SK-MEL-5 (cell line): ENCODE data around the gene TMEM140. TPM values are rescaled to one million over a fixed set of nuclear protein-coding genes. Genes with fewer than 3 reads are reported as not detected.

Experiments used
- DNase-seq: peaks from one replicate; pipeline ENCODE4 v3.0.0-alpha.2; 2016; ENCODE audit warnings: low read depth, low spot score
- in situ Hi-C: cut with HindIII; loops from 2 replicates; pipeline ENCODE4 v1.10.0; 2016; ENCODE audit warnings: low sequenced_read_pairs, high pct_unique_total_duplicates, low pct_unique_long_range_greater_than_20kb
- total RNA-seq: library from RNA; depleted of rRNA; stranded (reverse); fragments of >200 nt; shearing (Covaris generic); gene quantifications from 2 replicates; pipeline ENCODE4 v1.2.3, GENCODE V29; 2014

Gene TMEM140
- total RNA-seq, 1 experiment from 2014 or later: 21.2 TPM

DNA sequence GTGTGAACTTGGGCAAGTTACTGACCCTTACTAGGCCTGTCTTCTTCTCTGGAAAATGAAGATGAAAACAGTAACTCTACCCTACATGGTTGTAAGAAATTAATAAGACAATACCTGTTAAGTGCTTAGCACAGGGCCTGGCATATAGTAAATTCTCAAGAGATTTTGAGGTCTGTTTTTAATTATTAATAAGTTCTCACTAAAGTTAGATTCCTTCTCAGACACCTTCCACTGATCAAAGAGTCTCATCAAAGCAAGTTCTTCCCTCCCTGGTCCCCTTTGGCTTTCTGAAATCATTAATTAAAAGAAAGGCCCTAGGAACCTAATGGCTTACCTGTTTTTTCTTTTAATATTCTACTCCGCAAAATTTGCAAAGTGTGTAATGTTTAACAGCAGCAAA is 4.6 kb downstream of the TMEM140 start:
- in situ Hi-C loops: no loop called here
- no peak for DNase-seq

DNA sequence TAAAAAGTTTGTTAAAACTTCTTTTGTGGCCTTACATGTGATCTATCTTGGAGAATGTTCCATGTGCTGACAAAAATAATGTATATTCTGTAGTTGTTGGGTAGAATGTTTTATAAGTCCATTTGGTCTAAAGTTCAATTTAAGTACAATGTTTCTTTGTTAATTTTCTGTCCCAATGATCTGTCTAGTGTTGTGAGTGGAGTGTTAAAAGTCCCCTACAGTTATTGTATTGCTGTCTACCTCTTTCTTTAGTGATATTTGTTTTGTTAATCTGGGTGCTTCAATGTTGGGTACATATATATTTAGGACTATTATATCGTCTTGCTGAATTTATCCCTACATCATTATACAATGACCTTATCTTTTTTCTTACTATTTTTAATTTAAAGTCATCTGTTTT is 6.9 kb downstream of the TMEM140 start:
- no peak for DNase-seq
- in situ Hi-C loops: no loop called here

DNA sequence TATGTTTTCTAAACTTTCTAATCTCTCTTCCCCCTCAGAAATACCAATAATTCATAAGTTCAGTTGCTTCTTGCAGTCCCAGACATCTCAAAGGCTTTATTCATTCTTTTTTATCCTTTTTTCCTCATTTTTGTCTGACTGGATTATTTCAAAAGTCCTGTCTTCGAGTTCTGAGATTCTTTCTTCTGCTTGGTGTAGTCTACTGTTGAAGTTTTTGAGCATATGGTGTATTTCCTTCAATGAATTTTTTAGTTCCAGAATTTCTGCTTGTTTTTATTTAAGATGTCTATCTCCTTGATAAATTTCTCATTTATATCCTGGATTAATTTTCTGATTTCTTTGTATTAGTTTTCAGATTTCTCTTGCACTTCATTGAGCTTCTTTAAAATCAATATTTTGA is 8.4 kb downstream of the TMEM140 start:
- DNase-seq: no peak
- in situ Hi-C loops: no loop called here

DNA sequence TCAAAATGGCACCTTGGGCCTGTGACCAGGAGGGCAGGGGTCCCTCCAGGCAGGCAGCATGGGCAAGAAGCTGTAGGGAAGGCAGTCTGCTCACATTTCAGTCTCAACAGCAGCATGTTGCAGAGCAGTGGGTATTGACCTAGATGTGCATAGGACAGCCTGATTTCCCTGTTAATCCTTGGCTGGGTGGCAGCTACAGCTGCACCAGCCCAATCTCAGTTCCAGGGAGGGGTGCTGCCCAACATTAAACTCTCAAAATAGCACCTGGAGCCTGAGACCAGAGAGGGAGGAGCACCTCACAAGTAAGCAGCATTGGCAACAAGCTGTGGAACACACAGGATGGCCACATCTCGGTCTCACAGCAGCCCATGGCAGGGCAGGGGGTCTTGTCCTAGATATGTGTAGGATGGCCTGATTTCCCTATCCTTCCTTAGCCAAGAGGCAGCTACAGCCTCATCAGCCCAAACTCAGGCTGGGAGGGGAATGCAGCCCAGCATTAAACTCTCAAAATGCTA is 10.3 kb downstream of the TMEM140 start:
- in situ Hi-C loops: no loop called here
- DNase-seq: no peak

DNA sequence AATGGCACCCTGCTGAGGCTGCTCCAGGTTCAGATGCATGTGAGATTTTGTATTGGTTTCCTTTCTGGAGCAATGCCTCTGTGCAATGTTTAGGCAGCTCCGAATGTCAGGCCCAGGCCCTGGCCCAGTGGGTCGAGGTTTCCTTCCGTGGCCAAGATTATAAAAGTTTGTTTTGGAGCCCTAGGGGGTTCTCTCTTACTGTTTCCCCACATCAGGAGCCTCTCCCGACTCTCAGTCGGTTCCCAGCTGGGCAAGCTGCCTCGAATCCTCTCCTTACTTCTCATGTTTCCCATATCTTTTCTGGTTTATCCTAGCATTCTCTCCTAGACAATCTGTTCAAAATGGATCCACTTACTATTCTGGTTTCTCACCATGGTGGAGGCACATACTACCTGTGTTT is 11.0 kb downstream of the TMEM140 start:
- in situ Hi-C loops: no loop called here
- no peak for DNase-seq

DNA sequence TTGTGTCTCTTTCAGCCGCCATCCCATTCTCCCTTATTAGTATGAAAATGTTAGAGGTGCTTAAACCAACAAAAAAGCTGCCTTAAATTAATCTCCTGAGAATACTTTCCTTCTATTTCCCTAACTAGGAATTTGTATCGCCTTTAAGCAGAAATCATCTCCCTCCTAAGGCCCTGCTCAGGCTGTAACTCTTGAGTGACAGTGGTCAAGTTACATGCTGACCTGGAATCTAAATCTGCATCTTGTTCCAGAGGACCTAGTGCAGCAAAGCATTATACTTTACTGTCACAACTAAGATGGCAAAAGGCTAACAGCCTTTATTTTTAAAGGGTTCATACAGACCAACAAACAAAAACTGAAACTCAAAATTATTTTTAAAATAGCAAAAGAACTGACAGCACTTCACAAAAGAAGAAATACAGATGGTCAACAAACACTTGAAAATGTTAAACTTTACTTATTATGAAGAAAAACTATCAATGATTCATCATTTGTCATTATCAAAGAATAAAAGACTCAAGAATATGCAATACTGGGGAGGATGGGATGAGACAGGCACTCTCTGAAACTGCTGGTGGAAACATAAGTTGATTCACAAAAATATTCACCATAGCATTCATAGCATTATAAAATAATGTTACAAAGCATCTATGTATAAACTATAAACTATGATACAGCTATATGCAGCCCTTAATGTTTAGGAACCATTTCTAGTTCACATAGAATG is 11.7 kb downstream of the TMEM140 start:
- in situ Hi-C loops: no loop called here
- DNase-seq: no peak

DNA sequence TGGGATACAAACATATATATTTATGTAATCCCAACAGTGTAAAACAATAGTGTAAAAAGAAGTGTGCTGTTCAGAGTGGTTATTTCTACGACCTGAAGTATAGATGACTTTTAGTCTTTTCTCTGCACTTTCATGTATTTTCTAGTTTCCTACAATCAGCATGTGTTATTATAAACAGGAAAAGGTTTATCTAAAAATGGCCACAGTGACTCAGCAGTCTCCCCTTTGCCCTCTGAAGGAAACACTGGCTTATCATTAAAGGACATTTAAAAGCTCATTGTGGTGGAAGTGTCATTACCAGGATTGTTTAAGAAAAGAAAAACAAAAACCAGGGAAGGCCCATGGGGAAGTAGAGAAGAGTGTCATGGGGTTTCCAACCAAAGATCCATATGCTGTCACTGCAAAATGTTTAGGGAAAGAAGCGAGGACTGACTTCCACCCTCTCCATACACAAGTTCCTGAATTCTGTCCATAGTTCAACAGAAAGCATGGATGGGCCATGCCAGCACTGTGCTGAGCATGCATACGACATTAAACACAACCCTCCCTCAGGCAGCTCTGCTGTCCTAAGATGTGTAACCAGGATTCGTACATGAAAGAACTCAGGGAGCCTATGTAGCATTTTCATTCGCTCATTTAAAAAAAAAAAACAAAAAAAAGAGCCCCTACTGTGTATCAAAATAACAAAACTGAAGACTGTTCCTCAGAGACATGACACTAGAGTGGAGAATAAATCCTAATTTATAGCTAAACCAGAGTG is 12.4 kb downstream of the TMEM140 start:
- no peak for DNase-seq
- in situ Hi-C loops: no loop called here

DNA sequence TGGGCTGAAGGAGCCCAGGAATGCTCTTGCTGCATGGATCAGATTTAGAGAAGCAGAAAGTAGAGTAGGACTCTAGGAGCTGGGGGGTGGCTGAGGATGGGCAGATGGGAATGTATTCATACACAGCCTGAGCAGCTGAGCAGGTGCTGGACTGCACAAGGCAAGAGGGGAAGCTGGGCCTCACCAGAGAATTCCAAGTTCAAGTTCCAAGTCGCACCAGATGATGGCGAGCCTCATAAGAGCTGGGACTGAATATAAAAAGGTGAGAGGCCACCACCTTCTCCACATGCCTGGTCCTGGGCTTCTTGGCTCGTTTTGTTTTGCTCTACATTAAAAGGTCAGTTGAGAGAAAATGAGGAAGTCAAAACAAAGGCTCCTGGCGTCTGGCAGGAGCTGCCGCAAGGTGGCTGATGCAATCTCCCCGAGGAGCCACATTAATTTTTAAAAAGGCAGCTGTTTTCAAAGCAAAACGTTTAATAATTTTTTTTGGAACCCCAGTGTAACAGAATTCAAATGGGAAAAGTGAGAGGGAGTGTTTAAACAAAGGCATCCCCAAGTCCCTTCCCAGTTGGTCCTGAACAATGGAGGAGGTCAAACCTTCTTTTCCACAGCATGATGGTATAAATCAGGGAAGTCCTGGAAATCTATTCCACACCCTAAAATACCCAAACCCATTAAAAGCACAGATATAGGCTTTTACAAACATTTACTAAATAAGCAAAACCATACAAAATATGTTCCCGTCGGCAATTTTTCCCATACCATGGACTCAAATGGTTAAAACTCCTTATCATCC is 13.2 kb downstream of the TMEM140 start:
- no peak for DNase-seq
- in situ Hi-C loops: no loop called here

DNA sequence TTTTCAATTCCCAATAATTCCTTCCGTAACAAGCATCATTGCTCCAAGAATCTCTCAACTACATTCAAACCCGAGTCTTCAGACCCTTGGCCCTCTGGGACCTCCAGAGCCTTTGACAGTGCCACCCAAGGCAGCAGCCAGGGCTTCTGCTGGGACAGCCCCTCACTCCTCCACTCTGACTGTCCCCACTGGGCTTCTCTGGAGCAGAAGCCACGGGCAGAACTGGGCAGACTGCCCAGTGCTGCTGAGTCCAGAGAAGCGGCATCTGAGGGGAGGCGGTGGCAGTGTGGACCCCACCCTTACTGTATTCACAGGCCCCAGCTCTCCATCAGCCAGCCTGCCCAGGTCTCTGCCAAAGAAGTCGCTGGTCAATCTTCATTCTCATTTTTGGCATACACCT is 13.8 kb downstream of the TMEM140 start:
- in situ Hi-C loops: no loop called here
- DNase-seq: no peak

DNA sequence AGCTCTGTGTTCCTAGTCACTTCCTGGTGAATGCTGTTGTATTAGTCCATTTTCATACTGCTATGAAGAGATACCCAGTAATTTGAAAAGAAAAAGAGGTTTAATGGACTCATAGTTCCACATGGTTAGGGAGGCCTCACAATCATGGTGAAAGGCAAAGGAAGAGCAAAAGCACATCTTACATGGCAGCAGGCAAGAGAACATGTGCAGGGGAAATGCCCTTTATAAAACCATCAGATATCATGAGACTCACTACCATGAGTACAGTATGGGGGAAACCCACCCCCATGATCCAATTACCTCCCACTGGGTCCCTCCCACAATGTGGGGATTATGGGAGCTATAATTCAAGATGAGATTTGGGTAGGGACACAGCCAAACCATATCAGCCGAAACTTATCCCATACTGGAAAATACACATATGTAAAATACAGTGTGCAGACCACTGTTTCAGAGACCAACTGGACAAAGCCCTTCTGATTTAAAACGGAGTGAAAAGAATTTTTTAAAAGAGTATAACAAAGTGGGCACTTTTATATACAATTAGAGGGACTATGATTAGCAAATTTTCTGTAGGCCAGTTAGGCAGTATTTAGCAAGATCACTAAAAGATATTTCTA is 14.6 kb downstream of the TMEM140 start:
- DNase-seq: no peak
- in situ Hi-C loops: no loop called here

DNA sequence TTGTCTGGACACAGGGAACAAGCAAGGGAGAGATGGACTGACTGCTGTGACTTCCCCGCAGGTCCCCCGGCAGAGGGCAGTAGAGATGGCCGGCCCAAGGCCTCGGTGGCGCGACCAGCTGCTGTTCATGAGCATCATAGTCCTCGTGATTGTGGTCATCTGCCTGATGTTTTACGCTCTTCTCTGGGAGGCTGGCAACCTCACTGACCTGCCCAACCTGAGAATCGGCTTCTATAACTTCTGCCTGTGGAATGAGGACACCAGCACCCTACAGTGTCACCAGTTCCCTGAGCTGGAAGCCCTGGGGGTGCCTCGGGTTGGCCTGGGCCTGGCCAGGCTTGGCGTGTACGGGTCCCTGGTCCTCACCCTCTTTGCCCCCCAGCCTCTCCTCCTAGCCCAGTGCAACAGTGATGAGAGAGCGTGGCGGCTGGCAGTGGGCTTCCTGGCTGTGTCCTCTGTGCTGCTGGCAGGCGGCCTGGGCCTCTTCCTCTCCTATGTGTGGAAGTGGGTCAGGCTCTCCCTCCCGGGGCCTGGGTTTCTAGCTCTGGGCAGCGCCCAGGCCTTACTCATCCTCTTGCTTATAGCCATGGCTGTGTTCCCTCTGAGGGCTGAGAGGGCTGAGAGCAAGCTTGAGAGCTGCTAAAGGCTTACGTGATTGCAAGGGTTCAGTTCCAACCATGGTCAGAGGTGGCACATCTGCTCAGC is 16.6 kb downstream of the TMEM140 start:
- in situ Hi-C loops: no loop called here
- DNase-seq: peak; percentile 95

DNA sequence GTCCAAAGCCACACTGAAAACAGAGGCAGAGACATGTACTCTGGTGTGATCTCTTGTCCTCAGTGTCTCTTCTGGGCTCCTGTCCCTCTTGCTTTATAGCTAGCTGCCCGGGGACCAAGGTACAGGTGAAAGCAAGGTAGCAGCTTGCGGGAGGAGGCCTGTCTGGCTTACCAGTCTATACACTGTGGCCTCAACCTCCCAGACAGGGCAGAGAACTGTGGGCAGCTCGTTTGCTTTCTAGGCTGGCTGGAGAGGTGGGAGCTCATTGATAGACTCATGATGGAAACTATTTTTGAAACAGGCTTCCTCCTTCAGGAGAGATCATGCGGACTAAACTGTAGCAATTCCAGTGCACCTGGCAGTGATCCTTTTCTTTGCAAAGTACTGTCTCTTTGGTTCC is 18.0 kb downstream of the TMEM140 start:
- in situ Hi-C loops: no loop called here
- DNase-seq: no peak

DNA sequence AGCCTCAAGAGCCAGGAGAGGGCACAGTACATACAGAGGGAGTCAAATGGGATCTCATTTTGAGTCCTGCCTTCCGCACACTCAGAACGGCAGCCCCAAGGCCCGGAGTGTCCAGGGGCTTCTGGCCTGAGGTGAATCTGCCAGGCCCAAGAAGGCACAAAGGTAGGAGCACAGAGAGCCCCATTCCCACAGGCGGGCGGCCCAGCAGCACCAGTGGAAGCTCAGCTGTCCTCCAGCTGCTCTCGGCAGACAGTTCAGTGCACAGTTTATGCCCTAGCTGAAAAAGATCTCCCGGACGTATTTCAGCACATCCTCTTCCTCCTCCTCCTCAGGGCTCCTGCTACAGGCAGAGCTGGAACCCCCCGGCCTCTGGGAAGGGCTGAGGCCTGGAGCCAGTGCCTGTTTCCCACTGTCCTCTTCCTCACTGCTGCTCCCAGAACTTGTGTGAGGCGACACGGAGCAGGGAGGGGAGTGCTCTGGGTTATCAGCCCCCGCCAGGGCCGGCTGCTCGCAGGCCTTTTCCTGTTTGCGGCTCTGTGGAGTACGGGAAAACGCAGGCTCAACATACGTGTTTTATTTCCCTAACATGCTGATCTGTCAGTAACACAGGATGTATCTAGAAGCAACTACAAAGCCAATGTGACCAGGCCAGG is 18.6 kb downstream of the TMEM140 start:
- no peak for DNase-seq
- in situ Hi-C loops: no loop called here

DNA sequence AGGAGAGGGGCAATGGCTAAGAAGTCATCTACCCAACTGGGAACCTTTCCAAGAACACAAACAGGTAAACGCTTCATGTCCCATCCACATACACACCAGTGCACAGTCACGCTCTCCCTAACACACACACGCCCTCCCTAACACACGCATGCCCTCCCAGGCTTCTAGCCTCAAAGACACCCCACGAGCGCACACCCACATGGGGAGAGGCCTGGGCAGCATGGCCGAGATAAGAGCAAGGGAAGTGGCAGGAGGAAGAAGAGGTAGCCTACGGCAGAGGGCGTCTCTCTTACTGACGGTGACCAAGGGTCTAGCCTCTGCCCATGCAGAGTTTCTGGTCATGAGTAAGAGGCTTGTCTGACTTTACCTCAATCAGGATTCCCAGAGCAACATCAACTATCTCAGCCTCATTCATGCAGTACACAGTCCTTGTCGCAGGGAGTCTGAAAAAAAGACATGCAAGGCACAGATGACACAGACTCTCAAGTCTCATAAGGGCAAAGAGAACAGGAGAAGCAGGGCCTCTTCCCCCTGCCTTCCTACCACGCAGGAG is 19.6 kb downstream of the TMEM140 start:
- in situ Hi-C loops: no loop called here
- no peak for DNase-seq

DNA sequence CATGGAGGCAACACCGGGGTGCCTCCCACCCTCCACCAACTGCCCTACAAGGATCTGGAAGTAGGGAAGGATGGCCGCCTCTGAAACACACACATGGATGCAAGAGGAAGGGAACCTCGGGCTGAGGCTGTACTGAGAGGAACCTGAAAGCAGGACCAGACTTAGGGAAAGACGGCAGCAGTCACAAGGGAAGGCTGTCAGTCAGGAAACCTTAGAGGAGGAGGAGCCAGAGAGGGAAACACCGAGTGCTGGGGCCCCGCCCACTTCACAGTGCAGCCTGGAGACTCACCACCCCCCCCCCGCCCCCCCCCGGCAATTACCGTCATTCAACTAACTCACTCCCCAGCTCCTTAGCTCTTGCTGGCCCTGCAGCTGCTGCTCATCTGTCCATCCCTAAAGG is 20.1 kb downstream of the TMEM140 start:
- DNase-seq: peak; percentile 73
- in situ Hi-C loops: no loop called here

DNA sequence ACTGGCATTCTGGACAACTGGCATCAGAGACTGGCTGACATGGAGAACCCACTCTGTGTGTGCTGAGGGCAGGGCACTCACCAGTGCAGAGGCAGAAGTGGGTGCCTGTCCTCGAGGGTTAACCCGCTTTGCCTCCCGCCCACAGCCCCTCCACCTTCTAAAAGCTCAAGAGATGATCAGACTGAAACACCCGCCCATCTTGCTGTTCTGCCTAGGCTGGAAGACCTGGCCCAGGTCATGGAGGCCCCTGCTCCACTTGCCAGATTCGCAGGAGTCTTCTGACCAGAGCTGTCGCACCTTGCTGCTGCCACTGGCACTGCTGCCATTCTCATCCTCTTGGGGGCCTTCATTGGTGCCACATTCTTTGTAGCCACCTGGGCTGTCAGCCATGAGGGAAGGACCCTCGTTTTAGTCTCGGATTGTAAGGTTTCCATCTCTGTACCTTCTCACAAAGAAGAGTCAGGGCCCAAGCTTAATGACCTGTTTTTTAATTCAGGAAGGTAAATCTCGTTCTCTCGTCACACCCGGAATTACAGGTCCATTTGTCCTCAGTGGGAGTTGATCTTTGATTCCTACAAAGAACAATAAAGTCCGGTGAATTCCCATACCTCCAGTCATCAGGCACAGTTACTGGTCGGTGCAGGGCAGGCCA is 20.7 kb downstream of the TMEM140 start:
- no peak for DNase-seq
- in situ Hi-C loops: no loop called here
